GM10847 (cell line): ENCODE results near the gene MPG.

Experiments
- POLR2A ChIP-seq: IDR thresholded peaks from 2 replicates; pipeline ENCODE4 v1.6.1; 2011; ENCODE audit not compliant: insufficient read length; ENCODE audit errors: extremely low read depth

MPG gene

DNA sequence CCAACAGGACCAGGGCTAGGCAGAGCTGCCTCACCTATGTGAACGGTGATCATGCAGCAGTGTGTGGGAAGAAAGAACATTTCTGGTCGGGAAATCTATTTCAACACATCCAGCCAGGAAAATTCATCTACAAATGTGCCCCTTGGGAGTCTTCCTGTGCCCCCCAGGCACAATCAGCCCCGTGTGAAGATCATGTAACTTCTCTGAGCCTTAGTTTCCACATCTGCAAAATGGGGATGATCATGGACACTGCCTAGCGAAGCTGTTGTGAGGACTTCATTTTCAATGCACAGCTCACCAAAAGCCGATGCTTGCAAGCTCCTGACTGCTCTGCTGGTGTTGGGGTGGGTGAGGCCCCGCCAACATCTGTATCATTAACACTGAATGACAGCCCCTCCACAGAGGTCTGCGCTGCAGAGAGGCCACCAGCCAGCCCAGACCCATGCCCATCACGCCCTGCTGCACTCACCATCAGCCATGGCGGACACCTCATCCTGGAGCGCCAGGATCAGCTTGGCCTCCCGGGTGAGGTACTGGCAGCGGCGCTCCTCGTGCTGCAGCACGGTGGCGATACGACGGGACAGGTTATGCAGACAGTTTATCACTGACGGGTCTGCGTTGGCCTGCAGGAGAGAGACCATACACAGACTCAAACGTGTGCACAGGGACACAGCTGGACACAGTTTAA lies 34.3 kb downstream of the MPG start:
- TF ChIP-seq POLR2A, result no peak

- TF ChIP-seq POLR2A, result no peak
These were observed 36.3 kb downstream of the MPG start for GRCh38 chr16:114327-114726.

- no peak for TF ChIP-seq POLR2A
These were observed 38.0 kb downstream of the MPG start for GRCh38 chr16:116015-116414.

DNA sequence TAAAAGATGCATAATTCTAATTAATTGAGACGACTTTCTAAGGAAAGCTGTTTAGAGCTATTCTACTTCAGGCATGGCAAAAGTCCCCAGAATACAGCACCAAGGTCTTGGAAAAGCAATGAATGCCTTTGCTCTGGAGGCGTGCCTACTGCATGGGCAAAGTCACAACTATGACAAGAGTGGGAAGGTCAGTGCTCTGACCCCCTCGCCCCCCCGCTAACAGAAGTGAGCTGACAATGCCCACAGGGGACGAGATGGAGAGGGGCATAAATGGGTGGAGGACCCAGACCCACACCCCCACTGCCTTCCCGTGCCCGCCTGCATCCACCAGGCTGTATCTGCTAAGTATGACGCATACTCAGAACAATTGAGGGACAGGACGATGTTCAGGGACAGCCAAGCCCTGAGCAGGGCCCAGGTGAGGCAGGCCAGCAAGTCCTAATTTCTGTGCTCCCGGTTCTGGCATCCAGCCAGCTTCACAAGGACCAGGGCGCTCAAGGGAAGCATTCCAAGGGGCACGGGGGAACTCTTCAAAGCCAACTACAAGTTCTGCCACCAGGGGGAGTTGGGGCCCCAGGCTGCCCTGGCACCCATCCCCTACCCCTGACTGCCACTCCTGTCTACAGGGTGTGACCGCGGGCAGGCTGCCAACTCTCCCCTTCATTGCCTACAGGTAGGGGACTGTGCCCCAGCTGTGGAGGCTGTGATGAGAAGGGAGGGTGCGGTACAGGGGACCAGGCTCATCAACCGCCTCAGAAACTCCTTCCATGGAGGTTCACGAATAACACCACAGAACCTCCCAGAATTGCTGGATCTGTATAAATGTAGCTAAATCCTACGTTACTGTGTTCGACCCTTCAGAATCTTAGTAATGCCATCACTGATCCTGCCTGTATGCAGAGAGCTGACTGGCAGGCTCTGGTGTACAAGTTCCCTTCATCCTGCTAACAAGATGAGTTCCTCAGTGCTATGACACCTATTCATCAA lies 39.6 kb downstream of the MPG start:
- no peak for TF ChIP-seq POLR2A

GRCh38 chr16:118857-119256 lies 40.8 kb downstream of the MPG start:
- TF ChIP-seq POLR2A, result no peak

GRCh38 chr16:119295-119694 lies 41.3 kb downstream of the MPG start:
- no peak for TF ChIP-seq POLR2A

DNA sequence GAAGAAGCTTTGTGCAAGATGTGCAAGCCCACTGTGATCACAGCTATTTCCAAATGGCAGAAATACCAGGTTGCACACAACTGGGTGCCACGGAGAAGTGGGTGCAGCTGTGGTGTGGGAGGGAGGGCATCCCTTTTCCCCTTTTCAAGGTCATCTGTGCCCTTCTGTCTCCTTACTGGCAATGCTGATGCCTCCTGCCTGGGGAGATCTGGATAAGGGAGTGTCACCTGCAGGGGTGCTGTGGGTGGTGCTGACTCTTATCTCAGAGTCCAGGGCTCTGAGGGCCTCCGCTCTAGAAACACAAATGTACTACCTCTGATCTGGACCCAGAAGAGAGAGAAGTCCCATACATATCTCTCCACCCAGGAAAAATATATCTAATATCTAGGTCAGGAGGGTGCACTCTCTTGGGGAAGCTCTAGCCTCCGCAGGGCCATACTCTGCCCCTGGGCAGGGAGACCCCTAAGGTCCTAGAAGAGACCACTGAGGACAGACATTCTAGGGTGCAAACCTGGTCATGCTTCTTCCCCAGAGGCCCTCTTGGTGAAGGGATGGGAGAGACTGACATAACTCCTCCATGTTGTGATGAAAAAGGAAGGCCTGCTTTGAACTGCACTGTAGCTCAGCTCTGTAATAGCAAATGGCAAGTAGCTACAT lies 41.9 kb downstream of the MPG start:
- TF ChIP-seq POLR2A, result no peak

- TF ChIP-seq POLR2A, result no peak
These were observed 42.7 kb downstream of the MPG start for GRCh38 chr16:120756-121155.

GRCh38 chr16:122361-122760 lies 44.3 kb downstream of the MPG start:
- TF ChIP-seq POLR2A, result no peak

DNA sequence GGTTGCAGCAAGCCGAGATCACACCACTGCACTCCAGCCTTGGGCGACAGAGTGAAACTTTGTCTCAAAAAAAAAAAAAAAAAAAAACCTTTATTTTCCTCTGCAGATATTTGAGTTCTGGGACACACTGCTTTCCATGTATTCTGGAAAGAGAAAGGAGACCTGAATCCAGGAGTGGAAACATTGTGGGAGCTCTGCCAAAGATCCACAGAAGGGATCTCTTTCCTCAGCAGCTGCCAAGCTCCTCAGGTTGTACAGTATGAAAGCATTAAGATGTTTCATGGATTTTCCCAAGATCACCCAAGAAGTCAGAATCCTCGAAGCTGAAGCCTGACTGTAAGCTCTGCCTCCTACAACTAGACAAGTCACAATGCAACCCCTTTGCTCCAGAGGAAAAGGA lies 47.0 kb downstream of the MPG start:
- TF ChIP-seq POLR2A, result no peak

DNA sequence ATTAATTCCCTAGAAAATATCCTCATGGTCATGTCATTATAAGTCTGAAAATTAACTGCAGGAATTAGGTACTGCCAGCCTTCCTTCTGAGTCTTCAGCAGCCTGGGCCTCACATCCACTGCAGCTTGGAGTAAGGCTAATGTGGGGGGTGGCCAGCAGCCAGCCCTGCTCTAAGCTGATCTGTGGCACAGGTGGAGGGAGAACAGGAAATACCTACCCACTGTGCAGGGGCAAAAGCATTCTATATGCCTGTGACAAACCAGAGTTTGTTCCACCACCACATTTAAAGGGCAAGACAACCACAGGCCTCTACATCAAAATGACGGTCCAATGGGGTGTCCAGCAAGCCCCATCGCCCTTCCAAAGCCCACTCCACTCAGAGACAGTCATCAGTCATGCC lies 51.0 kb downstream of the MPG start:
- no peak for TF ChIP-seq POLR2A

- TF ChIP-seq POLR2A, result no peak
These were observed 52.6 kb downstream of the MPG start for GRCh38 chr16:130533-131173.

GRCh38 chr16:132120-132519 lies 54.1 kb downstream of the MPG start:
- TF ChIP-seq POLR2A, result no peak

- no peak for TF ChIP-seq POLR2A
These were observed 55.7 kb downstream of the MPG start for GRCh38 chr16:133716-134115.
